GM10847 (cell line): Measurements from ENCODE around the gene TSPAN8.

Experiments
- POLR2A ChIP-seq: IDR thresholded peaks from 2 replicates; pipeline ENCODE4 v1.6.1; 2011; ENCODE audit not compliant: insufficient read length; ENCODE audit errors: extremely low read depth

The TSPAN8 gene

GRCh38 chr12:71085575-71085974, 72.2 kb downstream of the TSPAN8 start:
- no peak for TF ChIP-seq POLR2A

DNA sequence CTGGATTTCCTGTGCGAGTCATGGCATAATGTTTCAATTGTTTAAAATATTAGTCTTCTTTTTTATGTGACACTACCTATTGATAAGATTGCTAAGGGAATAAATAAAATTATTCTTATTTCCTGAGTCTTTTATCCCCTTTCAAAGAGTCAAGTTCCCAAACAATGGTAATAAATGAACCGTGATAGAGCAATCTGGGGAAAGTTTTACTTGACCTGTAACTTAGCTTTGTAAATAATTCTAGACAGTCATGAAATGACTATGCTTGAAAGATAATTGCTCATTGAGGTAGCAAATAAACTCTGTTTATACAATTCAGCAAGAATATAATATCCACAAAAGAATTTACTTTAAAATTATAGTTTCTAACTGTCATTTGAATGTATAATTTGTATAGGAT, 82.1 kb downstream of the TSPAN8 start:
- no peak for TF ChIP-seq POLR2A
